Measurements from ENCODE around the gene KRTAP4-5.
A peak's percentile ranks its signal among the peaks of the same experiment; 100 is the strongest.
"Not testable (repeated sequence)": the region's sequence is repeated elsewhere in the genome, so short reads cannot be mapped to it uniquely, and the experiment has no call there.

KRTAP4-5 gene

GRCh38 chr17:41131979-41132378 lies 17.6 kb downstream of the KRTAP4-5 start:
- no peaks in the 10 kb centered on the region for H3K4me1 Mint-ChIP-seq
- H3K4me3 Mint-ChIP-seq = no peak overlapping the region
- no peaks in the 10 kb centered on the region for H3K9me3 Mint-ChIP-seq
- CTCF ChIA-PET = no interaction called here
- H3K36me3 Mint-ChIP-seq = no peaks in the 10 kb centered on the region
- no peak for DNase-seq
- H3K27ac Mint-ChIP-seq = no peak overlapping the region
- H3K27me3 Mint-ChIP-seq = no peaks in the 10 kb centered on the region

GRCh38 chr17:41127371-41127770 lies 22.3 kb downstream of the KRTAP4-5 start:
- H3K36me3 Mint-ChIP-seq = no peaks in the 10 kb centered on the region
- CTCF ChIA-PET = no interaction called here
- H3K27ac Mint-ChIP-seq = no peak overlapping the region
- no peaks in the 10 kb centered on the region for H3K9me3 Mint-ChIP-seq
- no peak overlapping the region for H3K4me3 Mint-ChIP-seq
- no peak for DNase-seq
- H3K4me1 Mint-ChIP-seq = peaks cover 22% of the 10 kb centered on the region
- H3K27me3 Mint-ChIP-seq = peaks cover 3% of the 10 kb centered on the region

- no peaks in the 10 kb centered on the region for H3K36me3 Mint-ChIP-seq
Observed at GRCh38 chr17:41126412-41126811, 23.2 kb downstream of the KRTAP4-5 start.

GRCh38 chr17:41125064-41125463 lies 24.6 kb downstream of the KRTAP4-5 start:
- Mint-ChIP-seq H3K9me3 (peaks cover 3% of the 10 kb centered on the region), H3K27ac (no peak overlapping the region), H3K4me3 (no peak overlapping the region), H3K36me3 (peaks cover 4% of the 10 kb centered on the region), H3K4me1 (peaks cover 30% of the 10 kb centered on the region), H3K27me3 (peaks cover 3% of the 10 kb centered on the region)
- no peak for DNase-seq
- CTCF ChIA-PET = no interaction called here

More at GRCh38 chr17:41126412-41126811, 23.2 kb downstream of the KRTAP4-5 start:
- no peak for DNase-seq
- no peak overlapping the region for H3K27ac Mint-ChIP-seq
- CTCF ChIA-PET = no interaction called here
- no peak overlapping the region for H3K4me3 Mint-ChIP-seq
- H3K27me3 Mint-ChIP-seq = peaks cover 3% of the 10 kb centered on the region
- H3K9me3 Mint-ChIP-seq = no peaks in the 10 kb centered on the region
- H3K4me1 Mint-ChIP-seq = peaks cover 22% of the 10 kb centered on the region

- H3K4me3 Mint-ChIP-seq, DNase-seq, CTCF ChIA-PET, H3K36me3 Mint-ChIP-seq, H3K27me3 Mint-ChIP-seq, H3K27ac Mint-ChIP-seq, H3K9me3 Mint-ChIP-seq: not testable (repeated sequence)
- H3K4me1 Mint-ChIP-seq = peaks cover 33% of the 10 kb centered on the region
Observed at GRCh38 chr17:41123991-41124371, 25.6 kb downstream of the KRTAP4-5 start, which contains the start of gene KRTAP4-12. Gene KRTAP4-12 (minus strand): TSS chr17:41124182. CDS start chr17:41124122, 60 bp downstream.

DNA sequence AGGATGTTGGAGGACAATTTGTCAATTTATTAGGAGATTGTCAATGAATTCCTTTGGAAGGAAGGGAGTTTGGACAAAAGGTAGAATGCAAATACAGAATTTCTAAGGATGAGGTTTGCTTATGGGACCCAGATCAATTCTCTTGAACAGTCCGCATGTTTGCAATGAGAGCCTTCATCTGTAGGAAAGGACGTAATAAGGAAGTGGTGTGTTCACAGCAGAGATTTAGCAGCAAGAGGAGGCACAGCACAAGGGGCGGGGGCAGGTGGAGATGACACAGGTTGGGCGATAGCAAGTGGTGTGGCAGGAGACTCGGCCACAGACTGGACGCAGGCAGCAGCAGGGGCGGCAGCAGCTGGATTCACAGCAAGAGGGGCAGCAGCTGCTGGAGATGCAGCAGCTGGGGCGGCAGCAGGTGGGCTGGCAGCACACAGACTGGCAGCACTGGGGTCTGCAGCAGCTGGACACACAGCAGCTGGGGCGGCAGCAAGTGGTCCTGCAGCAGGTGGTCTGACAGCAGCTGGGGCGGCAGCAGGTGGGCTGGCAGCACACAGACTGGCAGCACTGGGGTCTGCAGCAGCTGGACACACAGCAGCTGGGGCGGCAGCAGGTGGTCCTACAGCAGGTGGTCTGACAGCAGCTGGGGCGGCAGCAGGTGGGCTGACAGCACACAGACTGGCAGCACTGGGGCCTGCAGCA lies 26.2 kb downstream of the KRTAP4-5 start:
- CTCF ChIA-PET, H3K27ac Mint-ChIP-seq, H3K4me3 Mint-ChIP-seq, H3K36me3 Mint-ChIP-seq, H3K27me3 Mint-ChIP-seq, H3K9me3 Mint-ChIP-seq, DNase-seq: not testable (repeated sequence)
- H3K4me1 Mint-ChIP-seq = peaks cover 33% of the 10 kb centered on the region

DNA sequence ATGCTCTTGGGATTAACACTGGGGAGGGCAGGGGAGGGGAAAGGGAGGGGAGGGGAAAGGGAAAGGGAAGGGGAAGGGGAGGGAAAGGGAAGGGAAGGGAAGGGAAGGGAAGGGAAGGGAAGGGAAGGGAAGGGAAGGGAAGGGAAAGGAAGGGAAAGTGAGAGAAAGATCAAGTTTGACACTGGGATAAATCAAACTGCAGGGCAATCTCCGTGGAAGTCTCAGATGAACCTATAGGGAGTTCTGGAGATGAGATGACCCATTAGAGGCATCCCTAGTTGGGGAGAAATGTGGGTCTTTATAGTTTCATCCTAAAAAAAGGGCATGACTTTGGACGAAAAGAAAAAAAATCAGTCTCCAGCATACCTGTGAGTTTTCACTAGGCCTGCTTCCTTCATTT lies 27.9 kb downstream of the KRTAP4-5 start:
- Mint-ChIP-seq H3K4me1 (peaks cover 33% of the 10 kb centered on the region), H3K4me3 (no peak overlapping the region), H3K27ac (no peak overlapping the region), H3K27me3 (peaks cover 15% of the 10 kb centered on the region), H3K36me3 (peaks cover 4% of the 10 kb centered on the region), H3K9me3 (peaks cover 5% of the 10 kb centered on the region)
- no peak for DNase-seq
- CTCF ChIA-PET = no interaction called here

DNA sequence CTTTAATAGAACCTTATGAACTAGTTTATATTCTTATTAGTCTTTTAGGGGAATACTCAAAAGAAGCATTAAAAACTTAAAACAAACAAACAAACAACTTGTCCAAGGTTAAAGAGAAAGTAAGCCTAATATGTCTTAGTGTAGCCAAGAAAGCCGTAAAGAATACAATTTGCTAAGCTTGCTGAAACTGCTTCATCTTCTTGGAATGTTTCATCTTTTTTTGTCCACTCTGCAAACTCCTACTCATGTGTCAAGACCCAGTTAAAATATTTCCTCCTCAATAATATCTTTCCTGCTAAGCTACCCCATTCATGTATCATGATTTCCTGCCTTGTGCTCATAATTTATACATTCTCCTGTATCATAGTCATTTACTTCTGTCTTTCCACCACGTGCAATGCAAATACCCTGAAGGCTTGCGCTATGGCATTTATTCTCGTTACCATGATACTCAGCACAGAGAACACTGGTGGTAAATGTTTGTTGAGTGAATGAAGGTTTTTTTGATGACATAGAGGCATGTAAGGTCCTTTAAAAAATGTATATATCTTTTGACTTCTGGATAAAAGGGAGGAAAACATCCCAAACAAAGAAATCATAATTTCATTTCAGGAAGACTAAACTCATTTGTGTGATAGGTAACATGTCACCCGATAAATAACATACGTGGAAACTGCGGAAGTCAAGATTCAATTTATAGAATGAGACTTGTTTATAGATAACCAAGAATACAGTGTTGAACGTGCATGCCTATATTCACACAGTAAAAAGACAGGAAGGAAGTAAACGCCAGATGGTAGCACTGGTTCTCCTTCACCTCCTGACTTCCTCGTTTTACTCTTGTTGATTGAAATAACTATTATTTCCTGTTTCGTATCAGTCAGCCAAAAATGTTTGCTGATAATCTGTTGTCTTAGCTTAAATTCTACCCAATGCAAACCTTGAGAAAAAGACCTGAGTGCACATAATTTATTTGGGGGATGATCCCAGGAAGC lies 29.6 kb downstream of the KRTAP4-5 start:
- not testable (repeated sequence) for H3K9me3 Mint-ChIP-seq, H3K36me3 Mint-ChIP-seq, DNase-seq, H3K4me3 Mint-ChIP-seq
- H3K4me1 Mint-ChIP-seq = peaks cover 22% of the 10 kb centered on the region
- H3K27me3 Mint-ChIP-seq = peaks cover 12% of the 10 kb centered on the region
- H3K27ac Mint-ChIP-seq = peak overlapping the region; percentile 73
- CTCF ChIA-PET = interaction anchor here (0.6 kb wide), 1 partner anchor 201 kb away, joined by 3 read pairs; no protein-coding TSS in a partner anchor

DNA sequence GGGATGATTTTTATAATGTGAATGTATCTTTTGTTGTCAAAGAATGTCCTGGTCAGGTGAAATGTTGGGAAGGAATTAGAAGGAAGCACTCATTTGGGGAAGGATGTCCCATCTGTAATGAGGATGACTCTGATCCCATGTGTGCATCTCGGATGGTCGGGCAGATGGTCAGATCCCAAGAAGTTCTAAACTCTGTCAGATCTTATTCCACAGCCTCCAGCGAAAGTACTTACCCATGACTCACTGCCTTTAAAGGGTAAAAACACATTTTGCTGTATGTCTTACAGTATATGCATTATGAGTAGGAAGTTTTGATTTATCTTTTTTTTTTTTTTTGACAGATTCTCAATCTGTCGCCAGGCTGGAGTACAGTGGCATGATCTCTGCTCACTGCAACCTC lies 30.9 kb downstream of the KRTAP4-5 start:
- CTCF ChIA-PET = no interaction called here
- H3K27ac Mint-ChIP-seq = no peak overlapping the region
- peaks cover 4% of the 10 kb centered on the region for H3K36me3 Mint-ChIP-seq
- DNase-seq = no peak
- H3K4me1 Mint-ChIP-seq = peaks cover 16% of the 10 kb centered on the region
- H3K27me3 Mint-ChIP-seq = peaks cover 20% of the 10 kb centered on the region
- H3K9me3 Mint-ChIP-seq = peaks cover 5% of the 10 kb centered on the region
- H3K4me3 Mint-ChIP-seq = no peak overlapping the region

- H3K27me3 Mint-ChIP-seq = peaks cover 20% of the 10 kb centered on the region
- H3K27ac Mint-ChIP-seq, DNase-seq, H3K36me3 Mint-ChIP-seq, H3K4me3 Mint-ChIP-seq, CTCF ChIA-PET, H3K9me3 Mint-ChIP-seq: not testable (repeated sequence)
- H3K4me1 Mint-ChIP-seq = peaks cover 11% of the 10 kb centered on the region
Observed at GRCh38 chr17:41117846-41118386, 31.7 kb downstream of the KRTAP4-5 start, which contains the start of gene KRTAP4-11. Gene KRTAP4-11 (minus strand): TSS chr17:41118373. CDS start chr17:41118315, 58 bp downstream.

DNA sequence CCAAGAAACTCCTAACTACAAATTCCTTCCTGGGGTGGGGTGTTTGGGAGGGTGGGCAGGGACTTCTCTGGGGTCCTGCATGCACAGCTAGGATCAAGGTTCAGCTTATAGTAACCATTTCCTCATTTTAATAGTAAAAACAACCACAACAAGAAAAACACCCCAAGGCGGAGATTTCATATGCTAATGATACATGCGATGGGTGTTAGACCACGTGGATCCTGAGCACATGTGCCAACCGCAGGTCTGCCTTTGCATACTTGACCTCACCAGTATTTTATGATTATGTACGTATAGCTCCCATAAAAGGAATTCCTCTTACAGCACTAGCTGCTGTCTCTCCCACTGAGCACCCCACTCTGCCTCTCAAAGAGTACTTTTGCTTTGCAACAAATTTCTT lies 33.3 kb downstream of the KRTAP4-5 start:
- H3K9me3 Mint-ChIP-seq = peaks cover 7% of the 10 kb centered on the region
- H3K27me3 Mint-ChIP-seq = peaks cover 20% of the 10 kb centered on the region
- peaks cover 4% of the 10 kb centered on the region for H3K36me3 Mint-ChIP-seq
- CTCF ChIA-PET = no interaction called here
- peaks cover 11% of the 10 kb centered on the region for H3K4me1 Mint-ChIP-seq
- no peak for DNase-seq
- no peak overlapping the region for H3K27ac Mint-ChIP-seq
- H3K4me3 Mint-ChIP-seq = no peak overlapping the region

- Mint-ChIP-seq H3K27ac (no peak overlapping the region), H3K9me3 (peaks cover 9% of the 10 kb centered on the region), H3K36me3 (peaks cover 1% of the 10 kb centered on the region), H3K4me3 (no peak overlapping the region), H3K27me3 (peaks cover 13% of the 10 kb centered on the region), H3K4me1 (peaks cover 6% of the 10 kb centered on the region)
- CTCF ChIA-PET = no interaction called here
- DNase-seq = no peak
Observed at GRCh38 chr17:41111151-41111885, 38.3 kb downstream of the KRTAP4-5 start.

GRCh38 chr17:41108728-41109386 lies 40.8 kb downstream of the KRTAP4-5 start:
- not testable (repeated sequence) for H3K27ac Mint-ChIP-seq, H3K4me1 Mint-ChIP-seq, DNase-seq

More at GRCh38 chr17:41108728-41109386, 40.8 kb downstream of the KRTAP4-5 start:
- H3K36me3 Mint-ChIP-seq, H3K9me3 Mint-ChIP-seq, H3K4me3 Mint-ChIP-seq, CTCF ChIA-PET: not testable (repeated sequence)
- H3K27me3 Mint-ChIP-seq = peaks cover 10% of the 10 kb centered on the region

Measured in activated naive CD4-positive, alpha-beta T cell treated with anti-CD3 and anti-CD28 coated beads, Interleukin-2, amount 10 ng/mL, durations not matched to agents 7 days and 5 days (primary cell).